Esophagus squamous epithelium (tissue), 4 donors: Measurements from ENCODE around the gene KCNJ6.

Experiments used
- CTCF ChIP-seq, 6 experiments: fragments of 450-650 bp in 4 of 6; fragments of 200-600 bp in 2 of 6; sonication (generic) in 2 of 6; IDR thresholded peaks; one replicate each; pipeline ENCODE4 v1.5.1; 2016 to 2019; ENCODE audit warnings: antibody characterized with exemption in 6 of 6, mild to moderate bottlenecking in 4 of 6, moderate library complexity in 4 of 6
- POLR2A ChIP-seq, 4 donors: fragments of 450-650 bp; IDR thresholded peaks; one replicate each; pipeline ENCODE4 v1.6.1; 2017; ENCODE audit warnings: antibody characterized with exemption in 4 of 4, mild to moderate bottlenecking in 4 of 4, moderate library complexity in 3 of 4

- TF ChIP-seq CTCF (IDR thresholded peaks at IDR 0.05) (no peak), POLR2A (IDR thresholded peaks at IDR 0.05) (no peak)
Observed at GRCh38 chr21:37639756-37640155, 276.5 kb downstream of the KCNJ6 start.
